K562 (cell line): ENCODE results near the gene MFSD11. TPM values are rescaled to one million over a fixed set of nuclear protein-coding genes. Genes with fewer than 3 reads are reported as not detected.
"Not testable (repeated sequence)": the region's sequence is repeated elsewhere in the genome, so short reads cannot be mapped to it uniquely, and the experiment has no call there.

ENCODE experiments used
- ATAC-seq: fragments of 200-7000 bp; cut with Tn5 transposase; 3 replicates; pipeline ENCODE4 v1.9.1; 2020; ENCODE audit warnings: moderate library complexity
- BruUV-seq: library from RNA; stranded (reverse); fragments of 400-500 nt; replicated peaks from 2 replicates; lab custom pipeline; 2021; lab: Mats Ljungman, UMichigan
- CTCF ChIA-PET: fragments of 300-600 bp; formaldehyde crosslinking; extraction: SDS; loops from one replicate; lab custom pipeline; 2021; ENCODE audit warnings: low intra/inter-chr PET ratio; lab: Yijun Ruan, JAX
- POLR2A ChIA-PET: fragments of 300-600, 350-650 bp; sonication (Branson Sonifier 250); formaldehyde crosslinking; extraction: SDS; loops from one replicate; lab custom pipeline; 2021; ENCODE audit warnings: antibody characterized with exemption, inconsistent platforms; lab: Yijun Ruan, JAX
- DNase-seq, 4 experiments: peaks; one replicate each; pipeline versions ENCODE4 v3.0.0 to v3.0.0-alpha.2; 2011 to 2018; ENCODE audit warnings: low spot score in 3 of 4, mixed read lengths in 3 of 4; ENCODE audit errors: extremely low read depth in 1 of 4
- FAIRE-seq: peaks from 2 replicates; lab custom pipeline; 2011; peaks lifted over from hg19 to GRCh38; lab: Jason Lieb, UNC
- H2AFZ ChIP-seq: 2 replicates; pipeline ENCODE4 v1.6.0; 2011; ENCODE audit warnings: low read depth, low read length, control low read depth, inconsistent platforms
- H3K27ac ChIP-seq: fragments of 200-600 bp; 3 replicates; pipeline ENCODE4 v1.8.0; 2011; ENCODE audit warnings: low read depth, mild to moderate bottlenecking, control low read depth, inconsistent platforms, low read length, moderate library complexity, mixed read lengths; ENCODE audit errors: extremely low read depth
- H3K27me3 ChIP-seq, 2 experiments: fragments of 300-600 bp in 1 of 2; 2 replicates in 1 of 2; 3 replicates in 1 of 2; pipeline versions ENCODE4 v1.6.0 to v1.8.0; 2011; ENCODE audit warnings: inconsistent platforms in 2 of 2, low read length in 2 of 2, mild to moderate bottlenecking in 1 of 2, mixed read lengths in 1 of 2, moderate library complexity in 1 of 2; ENCODE audit not compliant: control insufficient read depth in 2 of 2, insufficient read depth in 2 of 2
- H3K36me3 ChIP-seq: fragments of 300-600 bp; 3 replicates; pipeline ENCODE4 v1.8.0; 2011; ENCODE audit warnings: mild to moderate bottlenecking, low read length, inconsistent platforms; ENCODE audit not compliant: control insufficient read depth, insufficient read depth
- H3K4me1 ChIP-seq, 2 experiments: fragments of 200-600 bp in 1 of 2; replicated peaks in 1 of 2; 2 replicates in 1 of 2; 3 replicates in 1 of 2; pipeline versions ENCODE4 v1.5.1 to v1.8.0; 2011; ENCODE audit warnings: inconsistent platforms in 2 of 2, low read length in 2 of 2, mild to moderate bottlenecking in 1 of 2, mixed read lengths in 1 of 2, moderate library complexity in 1 of 2; ENCODE audit not compliant: control insufficient read depth in 2 of 2, insufficient read depth in 2 of 2
- H3K4me2 ChIP-seq: 2 replicates; pipeline ENCODE4 v1.6.1; 2011; ENCODE audit warnings: low read length, control low read depth, inconsistent platforms, mixed read lengths; ENCODE audit not compliant: insufficient read depth
- H3K4me3 ChIP-seq: fragments of 200-600 bp; sonication (generic), shearing (Covaris generic); 2 replicates; pipeline ENCODE4 v1.5.1; 2016; ENCODE audit warnings: control low read depth, inconsistent platforms
- H3K79me2 ChIP-seq: fragments of 200-600 bp; 3 replicates; pipeline ENCODE4 v1.8.0; 2011; ENCODE audit warnings: low read length, inconsistent platforms; ENCODE audit not compliant: control insufficient read depth, insufficient read depth
- H3K9ac ChIP-seq, 2 experiments: 2 replicates each; pipeline versions ENCODE4 v1.6.0 to v1.6.1; 2011; ENCODE audit warnings: low read depth in 2 of 2, low read length in 2 of 2, control low read depth in 1 of 2, inconsistent platforms in 1 of 2, mild to moderate bottlenecking in 1 of 2, mixed read lengths in 1 of 2; ENCODE audit not compliant: insufficient read depth in 1 of 2
- H3K9me1 ChIP-seq: one replicate; pipeline ENCODE4 v1.6.0; 2011; ENCODE audit warnings: inconsistent platforms, mild to moderate bottlenecking, low read length, moderate library complexity; ENCODE audit not compliant: control insufficient read depth, insufficient read depth
- H3K9me3 ChIP-seq: replicated peaks from 2 replicates; pipeline ENCODE4 v1.5.1; 2011; ENCODE audit warnings: low read depth, low read length, inconsistent platforms; ENCODE audit not compliant: control insufficient read depth, insufficient read depth
- H4K20me1 ChIP-seq: replicated peaks from 2 replicates; pipeline ENCODE4 v1.6.1; 2011; ENCODE audit warnings: low read length, inconsistent platforms, mixed read lengths; ENCODE audit not compliant: control insufficient read depth, insufficient read depth
- CEBPB ChIP-seq: fragments of 450-650 bp; IDR thresholded peaks from 2 replicates; pipeline ENCODE4 v1.6.1; 2016; ENCODE audit warnings: missing genetic modification characterization, missing compliant biosample characterization
- EWSR1 ChIP-seq: fragments of 450-650 bp; IDR thresholded peaks from 2 replicates; pipeline ENCODE4 v1.6.1; 2018; ENCODE audit warnings: borderline replicate concordance, mild to moderate bottlenecking, low read depth, moderate library complexity; ENCODE audit not compliant: partially characterized antibody
- HMBOX1 ChIP-seq: sonication (generic); IDR thresholded peaks from 2 replicates; pipeline ENCODE4 v1.6.1; 2016
- MLLT1 ChIP-seq, 2 experiments: fragments of 450-650 bp; IDR thresholded peaks; 2 replicates each; pipeline ENCODE4 v1.6.1; 2016
- RCOR1 ChIP-seq, 2 experiments: IDR thresholded peaks; 2 replicates each; pipeline ENCODE4 v1.6.1; 2012; ENCODE audit warnings: low read depth in 2 of 2, low read length in 2 of 2, borderline replicate concordance in 1 of 2, improper control_type of control experiment in 1 of 2
- SUPT5H ChIP-seq: fragments of 450-650 bp; IDR thresholded peaks from 2 replicates; pipeline ENCODE4 v1.6.1; 2016
- THRB ChIP-seq: fragments of 450-650 bp; formaldehyde crosslinking; conservative IDR thresholded peaks from 2 replicates; pipeline ENCODE4 v1.4.0; 2022; ENCODE audit warnings: mild to moderate bottlenecking, missing genetic modification characterization
- ZNF551 ChIP-seq: fragments of 250-450 bp; sonication (Bioruptor Pico); IDR thresholded peaks from 2 replicates; pipeline ENCODE4 v1.5.0; 2021; ENCODE audit warnings: mild to moderate bottlenecking, moderate library complexity
- WGBS: fragments of 100-300 bp; shearing (Covaris generic); methylation state at CpG from one replicate; pipeline ENCODE4 v1.1.6; 2016; ENCODE audit warnings: low coverage, mixed read lengths; ENCODE audit not compliant: insufficient coverage; ENCODE audit errors: missing lambda C conversion rate; 5-methylcytosine and 5-hydroxymethylcytosine counted together
- in situ Hi-C: fragments of 300-500 bp; cut with MboI; formaldehyde crosslinking; loops from 4 replicates; pipeline ENCODE4 v1.15.0; 2018; ENCODE audit warnings: inconsistent platforms, mixed read lengths
- intact Hi-C: fragments of 100-400 bp; cut with micrococcal nuclease; formaldehyde crosslinking; loops from 2 replicates; pipeline ENCODE4 v1.14.2; 2022
- polyA plus RNA-seq, 8 experiments: library from polyadenylated mRNA; depleted of rRNA in 4 of 8; stranded (reverse) in 5 of 8; unstranded in 3 of 8; fragments of >200 nt; fragmentation: Nextera tagmentation in 2 of 8; fragmentation: Illumina TruSeq in 1 of 8; extraction: Ambion mirVana in 2 of 8; extraction: Trizol in 1 of 8; gene quantifications; 2 replicates each; pipeline versions ENCODE4 v1.2.1 to v1.2.3, GENCODE V29; 2011 to 2014; ENCODE audit warnings: inconsistent platforms in 1 of 8, missing spikeins in 1 of 8
- total RNA-seq, 7 experiments: library from RNA; depleted of rRNA in 6 of 7; stranded (reverse); fragments of >200 nt in 6 of 7; fragmentation: Illumina TruSeq in 2 of 7; extraction: Trizol in 2 of 7; gene quantifications; 2 replicates each; pipeline versions ENCODE4 v1.2.1 to v1.2.3, GENCODE V29; 2011 to 2021; ENCODE audit warnings: low replicate concordance in 1 of 7

The MFSD11 gene
- total and polyA plus RNA-seq, 9 of the 15 experiments (the other 6 are each of a cell fraction or from before 2014, with no cell fraction given), result 14.4 to 24.5 (median 19.9) TPM

GRCh38 chr17:76727745-76728456 is 10.0 kb upstream of the MFSD11 start (continued):
- TF ChIP-seq MLLT1 (IDR thresholded peaks at IDR 0.05), result peak in 1 of 2 experiments; percentile 50; a peak in 1 of 4 replicates
- 0 out of 4 replicates have a peak, but pooled peaks of 1 of the 2 experiments have one; percentile 10 for TF ChIP-seq RCOR1 (IDR thresholded peaks at IDR 0.05; ENCODE audit: borderline replicate concordance in 1 of 2, low read depth in 2 of 2, low read length in 2 of 2)

GRCh38 chr17:76731800-76732733 is 5.9 kb upstream of the MFSD11 start:
- H3K9me3 ChIP-seq, in situ Hi-C loops, H3K4me2 ChIP-seq, FAIRE-seq, CTCF ChIA-PET, H3K27me3 ChIP-seq, H3K9me1 ChIP-seq, intact Hi-C loops, H2AFZ ChIP-seq, ATAC-seq, H3K4me3 ChIP-seq, H3K9ac ChIP-seq, BruUV-seq: not testable (repeated sequence)
- Histone ChIP-seq H3K4me1 (peaks cover 15 to 23% of the 10 kb centered on the region in 2 experiments), H3K79me2 (peaks cover 85% of the 10 kb centered on the region), H3K36me3 (peaks cover 66% of the 10 kb centered on the region), H3K27ac (peak overlapping the region; percentile 33; the same call in 1 of the 3 replicates), H4K20me1 (peaks cover 35% of the 10 kb centered on the region)
- peak in 1 of 4 experiments; percentile 29 for DNase-seq
- POLR2A ChIA-PET, result interaction anchor here (0.6 to 8.5 kb wide), 15 partner anchors 7 to 324 kb away, joined by 3 to 75 read pairs (median 5); no protein-coding TSS in a partner anchor
- WGBS, result 65% methylated on average over 12 of the region's 13 CpGs
- TF ChIP-seq THRB, result 0 out of 2 replicates have a peak, but pooled peaks have one; percentile 9
- TF ChIP-seq CEBPB (tag), result peak; percentile 35; the same call in 1 of the 2 replicates
- peak; percentile 60 for TF ChIP-seq SUPT5H
- 0 out of 2 replicates have a peak, but pooled peaks have one; percentile 26 for TF ChIP-seq ZNF551 (CRISPR knock-in tag)
- TF ChIP-seq HMBOX1, result peak; percentile 25; the same call in 1 of the 2 replicates
- TF ChIP-seq EWSR1, result peak; percentile 91
